Epithelial cell of prostate (primary cell): ENCODE results near the gene ZNF584.
A peak's percentile ranks its signal among the peaks of the same experiment; 100 is the strongest.
"Not testable (repeated sequence)": the region's sequence is repeated elsewhere in the genome, so short reads cannot be mapped to it uniquely, and the experiment has no call there.

Experiments
- DNase-seq: peaks from one replicate; pipeline ENCODE4 v3.0.0-alpha.2; 2011; ENCODE audit warnings: low read depth, low spot score
- H3K27ac ChIP-seq: fragments of 450-650 bp; 2 replicates; pipeline ENCODE4 v1.5.1; 2017; ENCODE audit warnings: mild to moderate bottlenecking

The ZNF584 gene

GRCh38 chr19:58400916-58401839 lies 7.3 kb upstream of the ZNF584 start:
- peak; percentile 97 for DNase-seq
- H3K27ac ChIP-seq, result no peak overlapping the region

GRCh38 chr19:58401840-58402421 lies 6.5 kb upstream of the ZNF584 start:
- H3K27ac ChIP-seq, result no peak overlapping the region

GRCh38 chr19:58403920-58404478 lies 4.5 kb upstream of the ZNF584 start:
- not testable (repeated sequence) for DNase-seq, H3K27ac ChIP-seq

More at GRCh38 chr19:58401840-58402421, 6.5 kb upstream of the ZNF584 start:
- no peak for DNase-seq

- peak overlapping the region; percentile 71 for H3K27ac ChIP-seq
- DNase-seq, result no peak
These were observed 1.4 kb upstream of the ZNF584 start for GRCh38 chr19:58406818-58407657.

GRCh38 chr19:58407658-58408151 lies 744 bp upstream of the ZNF584 start:
- peak overlapping the region; percentile 71 for H3K27ac ChIP-seq
- DNase-seq, result no peak

- peak overlapping the region; percentile 71 for H3K27ac ChIP-seq
- DNase-seq, result no peak
These were observed 751 bp downstream of the ZNF584 start for GRCh38 chr19:58409010-58409790.

GRCh38 chr19:58416604-58417003 lies 8.2 kb downstream of the ZNF584 start:
- no peak overlapping the region for H3K27ac ChIP-seq

GRCh38 chr19:58417071-58417470 lies 8.6 kb downstream of the ZNF584 start:
- no peak for DNase-seq

More at GRCh38 chr19:58416604-58417003, 8.2 kb downstream of the ZNF584 start:
- no peak for DNase-seq

GRCh38 chr19:58428617-58429016 lies 20.2 kb downstream of the ZNF584 start:
- H3K27ac ChIP-seq, result peak overlapping the region; percentile 68
- peak; percentile 90 for DNase-seq

More at GRCh38 chr19:58417071-58417470, 8.6 kb downstream of the ZNF584 start:
- H3K27ac ChIP-seq, result no peak overlapping the region

- peak overlapping the region; percentile 68 for H3K27ac ChIP-seq
- DNase-seq, result no peak
These were observed 21.3 kb downstream of the ZNF584 start for GRCh38 chr19:58429745-58430144.

- no peak for DNase-seq
- H3K27ac ChIP-seq, result no peak overlapping the region
These were observed 25.8 kb downstream of the ZNF584 start for GRCh38 chr19:58434217-58434616.

- peak within 1 kb of the TSS; percentile 41 for H3K27ac ChIP-seq
- DNase-seq, result peak; percentile 97
These were observed 31.4 kb downstream of the ZNF584 start, which contains the start of gene ZNF132 for GRCh38 chr19:58439576-58440554. Gene ZNF132, minus strand, starts transcription at chr19:58440153. Its CDS starts 332 bp downstream, at chr19:58439821.

- H3K27ac ChIP-seq, result peak overlapping the region; percentile 41
- DNase-seq, result no peak
These were observed 32.1 kb downstream of the ZNF584 start for GRCh38 chr19:58440556-58440955.

- H3K27ac ChIP-seq, DNase-seq: not testable (repeated sequence)
These were observed 34.5 kb downstream of the ZNF584 start for GRCh38 chr19:58442986-58443385.

- DNase-seq, H3K27ac ChIP-seq: not testable (repeated sequence)
These were observed 40.4 kb downstream of the ZNF584 start for GRCh38 chr19:58448860-58449259.

GRCh38 chr19:58449980-58450379 lies 41.5 kb downstream of the ZNF584 start:
- H3K27ac ChIP-seq, DNase-seq: not testable (repeated sequence)

- H3K27ac ChIP-seq, result no peak overlapping the region
- no peak for DNase-seq
These were observed 42.5 kb downstream of the ZNF584 start for GRCh38 chr19:58450856-58451357.
